K562 (cell line): Measurements from ENCODE around the gene GPR108. TPM values are rescaled to one million over a fixed set of nuclear protein-coding genes. Genes with fewer than 3 reads are reported as not detected.

Source experiments
- ATF2 ChIP-seq: sonication (generic); formaldehyde crosslinking; IDR thresholded peaks from 2 replicates; pipeline ENCODE4 v1.8.1; 2022; ENCODE audit warnings: missing genetic modification reagents
- CEBPB ChIP-seq: fragments of 450-650 bp; IDR thresholded peaks from 2 replicates; pipeline ENCODE4 v1.6.1; 2016; ENCODE audit warnings: missing genetic modification characterization, missing compliant biosample characterization
- EZH2 ChIP-seq: IDR thresholded peaks from 2 replicates; pipeline ENCODE4 v1.6.1; 2012; ENCODE audit warnings: low read depth, mild to moderate bottlenecking, inconsistent platforms, low read length, borderline replicate concordance
- FOXP4 ChIP-seq: sonication (generic); formaldehyde crosslinking; IDR thresholded peaks from 2 replicates; pipeline ENCODE4 v1.8.0; 2022; ENCODE audit warnings: mild to moderate bottlenecking, missing genetic modification reagents, borderline replicate concordance
- HDAC3 ChIP-seq: fragments of 450-650 bp; IDR thresholded peaks from 2 replicates; pipeline ENCODE4 v1.6.1; 2018; ENCODE audit warnings: borderline replicate concordance, mild to moderate bottlenecking, moderate library complexity; ENCODE audit not compliant: partially characterized antibody
- IRF2 ChIP-seq: sonication (generic); formaldehyde crosslinking; IDR thresholded peaks from 2 replicates; pipeline ENCODE4 v1.8.1; 2022; ENCODE audit warnings: mild to moderate bottlenecking, missing genetic modification reagents
- PHB ChIP-seq: fragments of 250-450 bp; sonication (Bioruptor Pico); IDR thresholded peaks from 2 replicates; pipeline ENCODE4 v1.5.0; 2021
- PHTF2 ChIP-seq: fragments of 250-450 bp; sonication (Bioruptor Pico); IDR thresholded peaks from 2 replicates; pipeline ENCODE4 v1.5.0; 2021; ENCODE audit warnings: mild to moderate bottlenecking
- RBM25 ChIP-seq: fragments of 200-400 bp; formaldehyde crosslinking; IDR thresholded peaks from 2 replicates; pipeline ENCODE4 v1.6.1; 2018; ENCODE audit warnings: low read length, low read depth, moderate library complexity; ENCODE audit not compliant: severe bottlenecking
- SRSF1 ChIP-seq: fragments of 200-400 bp; formaldehyde crosslinking; IDR thresholded peaks from 2 replicates; pipeline ENCODE4 v1.6.1; 2017; ENCODE audit warnings: mild to moderate bottlenecking, low read depth, low read length, moderate library complexity
- SRSF7 ChIP-seq: fragments of 200-400 bp; formaldehyde crosslinking; optimal IDR thresholded peaks from 2 replicates; pipeline ENCODE3; 2017; ENCODE audit warnings: mild to moderate bottlenecking, low read depth, low read length
- THRAP3 ChIP-seq: fragments of 450-650 bp; IDR thresholded peaks from 2 replicates; pipeline ENCODE4 v1.6.1; 2016; ENCODE audit warnings: mild to moderate bottlenecking, inconsistent platforms, borderline replicate concordance
- ZBTB12 ChIP-seq: fragments of 250-450 bp; sonication (Bioruptor Pico); IDR thresholded peaks from 2 replicates; pipeline ENCODE4 v1.4.0; 2020
- ZFPM2 ChIP-seq: fragments of 250-450 bp; sonication (Bioruptor Pico); IDR thresholded peaks from 2 replicates; pipeline ENCODE4 v1.5.1; 2022; ENCODE audit warnings: mild to moderate bottlenecking
- ZNF124 ChIP-seq: sonication (generic); formaldehyde crosslinking; IDR thresholded peaks from 2 replicates; pipeline ENCODE4 v1.8.1; 2022; ENCODE audit warnings: missing genetic modification reagents
- polyA plus RNA-seq, 8 experiments: library from polyadenylated mRNA; depleted of rRNA in 4 of 8; stranded (reverse) in 5 of 8; unstranded in 3 of 8; fragments of >200 nt; fragmentation: Nextera tagmentation in 2 of 8; fragmentation: Illumina TruSeq in 1 of 8; extraction: Ambion mirVana in 2 of 8; extraction: Trizol in 1 of 8; gene quantifications; 2 replicates each; pipeline versions ENCODE4 v1.2.1 to v1.2.3, GENCODE V29; 2011 to 2014; ENCODE audit warnings: inconsistent platforms in 1 of 8, missing spikeins in 1 of 8
- total RNA-seq, 7 experiments: library from RNA; depleted of rRNA in 6 of 7; stranded (reverse); fragments of >200 nt in 6 of 7; fragmentation: Illumina TruSeq in 2 of 7; extraction: Trizol in 2 of 7; gene quantifications; 2 replicates each; pipeline versions ENCODE4 v1.2.1 to v1.2.3, GENCODE V29; 2011 to 2021; ENCODE audit warnings: low replicate concordance in 1 of 7
- TF ChIP-seq, protein P1 (sequence below): fragments of 450-650 bp; formaldehyde crosslinking; IDR thresholded peaks from 2 replicates; pipeline ENCODE4 v1.4.0; 2020; ENCODE audit warnings: mild to moderate bottlenecking
- TF ChIP-seq, protein P2 (sequence below): sonication (generic); formaldehyde crosslinking; IDR thresholded peaks from 2 replicates; pipeline ENCODE4 v1.8.1; 2023; ENCODE audit warnings: mild to moderate bottlenecking, missing genetic modification reagents
- TF ChIP-seq, protein P3 (sequence below): fragments of 200-800 bp; sonication (Bioruptor generic); IDR thresholded peaks from 2 replicates; pipeline ENCODE4 v1.6.1; 2017; ENCODE audit warnings: missing genetic modification characterization, missing compliant biosample characterization

GPR108 gene
- total and polyA plus RNA-seq, 9 of the 15 experiments (the other 6 are each of a cell fraction or from before 2014, with no cell fraction given) = 2.4 to 33.2 (median 24.4) TPM

DNA sequence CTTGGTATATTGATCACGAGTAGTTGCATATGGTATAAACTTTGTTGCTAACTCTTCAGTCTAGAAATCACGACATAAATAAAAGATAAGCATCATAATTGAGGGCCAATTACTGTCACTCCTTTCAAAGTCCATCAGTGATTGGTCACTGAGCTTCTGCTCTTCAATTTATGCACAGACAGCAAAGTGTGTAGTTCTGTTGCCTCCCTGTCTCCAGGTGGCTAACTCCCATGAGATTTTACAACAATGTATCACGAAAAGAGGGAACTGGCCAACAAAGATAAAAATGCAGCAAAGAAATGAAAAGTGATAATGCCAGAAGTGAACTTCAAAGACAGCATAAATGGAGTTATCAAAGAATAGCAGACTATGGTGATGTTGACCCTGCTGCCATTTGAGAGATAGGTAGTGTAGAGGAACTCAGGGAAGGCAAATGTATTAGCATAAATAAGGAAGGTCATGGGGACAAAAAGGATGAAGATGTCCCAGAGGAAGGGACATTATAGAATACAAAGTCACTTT, 54.7 kb downstream of the GPR108 start (continued):
- TF ChIP-seq FOXP4 (CRISPR knock-in tag) (0 out of 2 replicates have a peak, but pooled peaks have one; percentile 41), HDAC3 (peak; percentile 79), ZNF124 (CRISPR knock-in tag) (no peak), SRSF1 (no peak), CEBPB (tag) (no peak), PHB (CRISPR knock-in tag) (no peak), EZH2 (no peak), PHTF2 (CRISPR knock-in tag) (no peak), RBM25 (no peak), IRF2 (CRISPR knock-in tag) (no peak), ZFPM2 (no peak), ATF2 (CRISPR knock-in tag) (no peak), THRAP3 (no peak), SRSF7 (no peak), ZBTB12 (no peak)
- TF ChIP-seq, protein P1, sequence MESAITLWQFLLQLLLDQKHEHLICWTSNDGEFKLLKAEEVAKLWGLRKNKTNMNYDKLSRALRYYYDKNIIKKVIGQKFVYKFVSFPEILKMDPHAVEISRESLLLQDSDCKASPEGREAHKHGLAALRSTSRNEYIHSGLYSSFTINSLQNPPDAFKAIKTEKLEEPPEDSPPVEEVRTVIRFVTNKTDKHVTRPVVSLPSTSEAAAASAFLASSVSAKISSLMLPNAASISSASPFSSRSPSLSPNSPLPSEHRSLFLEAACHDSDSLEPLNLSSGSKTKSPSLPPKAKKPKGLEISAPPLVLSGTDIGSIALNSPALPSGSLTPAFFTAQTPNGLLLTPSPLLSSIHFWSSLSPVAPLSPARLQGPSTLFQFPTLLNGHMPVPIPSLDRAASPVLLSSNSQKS (CRISPR knock-in tag) = no peak
- TF ChIP-seq, protein P2, sequence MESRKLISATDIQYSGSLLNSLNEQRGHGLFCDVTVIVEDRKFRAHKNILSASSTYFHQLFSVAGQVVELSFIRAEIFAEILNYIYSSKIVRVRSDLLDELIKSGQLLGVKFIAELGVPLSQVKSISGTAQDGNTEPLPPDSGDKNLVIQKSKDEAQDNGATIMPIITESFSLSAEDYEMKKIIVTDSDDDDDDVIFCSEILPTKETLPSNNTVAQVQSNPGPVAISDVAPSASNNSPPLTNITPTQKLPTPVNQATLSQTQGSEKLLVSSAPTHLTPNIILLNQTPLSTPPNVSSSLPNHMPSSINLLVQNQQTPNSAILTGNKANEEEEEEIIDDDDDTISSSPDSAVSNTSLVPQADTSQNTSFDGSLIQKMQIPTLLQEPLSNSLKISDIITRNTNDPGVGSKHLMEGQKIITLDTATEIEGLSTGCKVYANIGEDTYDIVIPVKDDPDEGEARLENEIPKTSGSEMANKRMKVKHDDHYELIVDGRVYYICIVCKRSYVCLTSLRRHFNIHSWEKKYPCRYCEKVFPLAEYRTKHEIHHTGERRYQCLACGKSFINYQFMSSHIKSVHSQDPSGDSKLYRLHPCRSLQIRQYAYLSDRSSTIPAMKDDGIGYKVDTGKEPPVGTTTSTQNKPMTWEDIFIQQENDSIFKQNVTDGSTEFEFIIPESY = peak; percentile 63
- TF ChIP-seq, protein P3, sequence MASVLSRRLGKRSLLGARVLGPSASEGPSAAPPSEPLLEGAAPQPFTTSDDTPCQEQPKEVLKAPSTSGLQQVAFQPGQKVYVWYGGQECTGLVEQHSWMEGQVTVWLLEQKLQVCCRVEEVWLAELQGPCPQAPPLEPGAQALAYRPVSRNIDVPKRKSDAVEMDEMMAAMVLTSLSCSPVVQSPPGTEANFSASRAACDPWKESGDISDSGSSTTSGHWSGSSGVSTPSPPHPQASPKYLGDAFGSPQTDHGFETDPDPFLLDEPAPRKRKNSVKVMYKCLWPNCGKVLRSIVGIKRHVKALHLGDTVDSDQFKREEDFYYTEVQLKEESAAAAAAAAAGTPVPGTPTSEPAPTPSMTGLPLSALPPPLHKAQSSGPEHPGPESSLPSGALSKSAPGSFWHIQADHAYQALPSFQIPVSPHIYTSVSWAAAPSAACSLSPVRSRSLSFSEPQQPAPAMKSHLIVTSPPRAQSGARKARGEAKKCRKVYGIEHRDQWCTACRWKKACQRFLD (CRISPR knock-in tag) = no peak
